ENCODE measurements around the gene ACTN4.

The ACTN4 gene

DNA sequence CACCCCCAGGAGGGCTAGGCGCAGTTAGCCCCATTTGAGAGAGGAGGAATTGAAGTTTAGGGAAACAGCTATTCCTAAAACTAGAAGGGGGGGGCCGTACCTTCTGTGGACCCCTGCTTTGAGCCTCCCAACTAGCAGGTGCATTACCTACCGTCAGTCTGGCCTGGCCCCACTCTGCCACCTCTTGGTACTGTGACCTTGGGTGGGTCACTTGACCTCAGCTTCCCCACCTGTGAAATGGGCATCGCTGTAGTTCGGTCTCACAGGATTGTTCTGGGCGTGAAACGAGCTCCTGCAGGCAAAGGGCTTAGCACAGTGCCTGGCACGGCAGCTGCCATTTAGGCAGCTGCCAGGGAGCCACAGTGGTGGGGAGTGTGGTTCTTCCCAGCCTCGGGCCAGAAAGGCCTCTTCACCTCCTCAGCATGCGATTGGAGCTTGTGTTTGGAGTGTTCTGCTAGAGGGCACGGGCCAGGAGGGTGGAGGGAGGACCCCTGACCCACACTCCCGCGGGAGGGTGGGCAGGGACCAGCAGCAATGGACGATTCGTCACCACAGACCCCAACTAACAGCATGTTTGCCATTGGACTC, 64.8 kb downstream of the ACTN4 start:
- DNase-seq, result no peak

DNA sequence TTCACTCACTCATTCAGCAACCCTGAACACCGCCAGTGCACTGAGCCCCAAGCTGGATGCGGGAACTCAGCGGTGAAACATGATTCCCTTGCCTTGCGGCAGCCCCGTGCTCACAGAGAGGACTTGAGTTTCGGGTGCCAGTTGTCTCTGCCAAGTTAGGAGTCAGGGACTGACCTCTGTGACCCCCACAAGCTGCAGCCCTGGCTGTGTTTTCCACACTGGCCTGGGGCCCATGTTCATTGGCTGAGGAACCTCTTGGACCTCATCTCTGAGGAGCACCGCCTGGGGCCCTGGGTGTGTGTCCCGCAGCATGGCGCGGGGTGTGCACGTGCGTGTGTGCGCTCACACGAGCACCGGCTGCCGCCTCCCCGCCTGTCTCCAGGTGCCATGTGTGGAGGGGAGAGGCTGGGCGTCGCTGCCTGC, 65.8 kb downstream of the ACTN4 start:
- DNase-seq, result no peak

DNA sequence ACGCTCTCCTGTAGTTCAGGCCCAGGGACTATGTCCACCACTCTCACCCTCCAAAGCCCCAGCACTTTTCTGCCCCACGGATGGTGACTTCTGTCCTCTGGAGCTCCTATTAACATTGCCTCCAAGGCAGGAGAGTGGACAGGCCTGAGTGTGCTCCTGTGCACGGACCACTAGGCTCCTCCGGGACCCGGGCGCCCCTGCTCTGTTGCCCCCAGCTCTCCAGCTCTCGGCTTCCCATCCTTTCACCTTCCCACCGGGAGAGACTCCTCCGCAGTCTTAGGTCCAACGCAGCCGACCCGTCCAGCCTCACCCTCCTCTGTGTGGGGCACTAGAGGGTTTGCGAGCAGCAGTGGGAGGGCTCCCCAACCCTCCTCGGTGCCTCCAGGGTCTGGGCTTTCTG, 66.4 kb downstream of the ACTN4 start:
- no peak for DNase-seq

DNA sequence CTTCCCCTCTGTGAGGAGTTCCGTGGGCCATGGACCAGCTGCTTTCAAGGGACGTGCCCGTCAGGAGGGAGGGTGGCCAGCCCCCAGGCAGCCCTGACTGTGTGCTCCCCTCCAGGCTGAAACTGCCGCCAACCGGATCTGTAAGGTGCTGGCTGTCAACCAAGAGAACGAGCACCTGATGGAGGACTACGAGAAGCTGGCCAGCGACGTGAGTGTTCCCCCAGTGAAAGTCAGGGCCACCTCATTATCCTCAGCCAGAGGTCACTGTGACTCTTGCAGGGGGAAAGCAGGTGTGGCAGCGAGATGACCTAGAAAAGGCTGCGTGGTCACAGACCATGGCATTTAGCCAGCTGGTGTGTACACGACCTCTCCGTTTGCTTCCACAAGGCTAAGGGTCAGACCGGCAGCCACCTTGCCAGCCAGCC, 66.9 kb downstream of the ACTN4 start:
- no peak for DNase-seq

DNA sequence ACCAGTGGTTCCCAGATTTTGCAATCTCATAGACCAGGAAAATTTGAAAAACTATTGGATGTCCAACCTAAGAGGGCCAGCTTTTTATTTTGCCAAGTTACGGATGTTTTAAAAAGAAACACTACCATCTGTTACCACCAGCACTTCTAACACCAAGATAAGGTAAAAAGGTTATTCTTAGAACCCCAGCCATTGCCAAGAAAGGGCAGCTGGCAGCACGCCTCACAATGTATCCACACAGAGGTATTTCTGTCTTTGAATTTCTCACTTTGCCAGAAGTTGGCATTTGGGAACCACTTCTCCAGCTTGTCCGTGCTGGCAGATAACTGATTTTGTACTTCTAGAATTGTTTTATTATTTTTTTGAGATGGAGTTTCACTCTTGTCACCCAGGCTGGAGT, 68.1 kb downstream of the ACTN4 start:
- no peak for DNase-seq

DNA sequence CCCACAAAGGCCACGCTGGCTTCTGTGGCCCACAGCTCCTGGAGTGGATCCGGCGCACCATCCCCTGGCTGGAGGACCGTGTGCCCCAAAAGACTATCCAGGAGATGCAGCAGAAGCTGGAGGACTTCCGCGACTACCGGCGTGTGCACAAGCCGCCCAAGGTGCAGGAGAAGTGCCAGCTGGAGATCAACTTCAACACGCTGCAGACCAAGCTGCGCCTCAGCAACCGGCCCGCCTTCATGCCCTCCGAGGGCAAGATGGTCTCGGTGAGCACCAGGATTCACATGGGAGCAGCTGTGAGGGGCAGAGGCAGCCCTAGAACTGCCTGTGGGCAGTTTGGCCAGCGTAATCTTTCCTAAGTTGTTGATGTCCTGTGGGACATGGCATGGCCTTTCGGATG, 69.6 kb downstream of the ACTN4 start:
- DNase-seq, result no peak

DNA sequence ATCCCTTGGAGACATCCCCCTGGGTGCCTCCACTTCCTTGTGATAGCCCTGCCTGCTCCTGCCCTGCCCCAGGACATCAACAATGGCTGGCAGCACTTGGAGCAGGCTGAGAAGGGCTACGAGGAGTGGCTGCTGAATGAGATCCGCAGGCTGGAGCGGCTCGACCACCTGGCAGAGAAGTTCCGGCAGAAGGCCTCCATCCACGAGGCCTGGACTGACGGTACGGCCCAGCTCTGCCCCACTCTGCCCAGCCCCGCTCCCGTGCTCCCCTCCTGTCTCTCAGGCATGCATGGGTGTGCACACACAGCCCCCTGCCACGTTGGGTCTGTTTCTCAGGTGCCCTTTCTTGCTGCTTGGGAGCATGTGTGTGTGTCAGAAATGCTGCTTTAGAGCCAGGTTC, 70.4 kb downstream of the ACTN4 start:
- no peak for DNase-seq

DNA sequence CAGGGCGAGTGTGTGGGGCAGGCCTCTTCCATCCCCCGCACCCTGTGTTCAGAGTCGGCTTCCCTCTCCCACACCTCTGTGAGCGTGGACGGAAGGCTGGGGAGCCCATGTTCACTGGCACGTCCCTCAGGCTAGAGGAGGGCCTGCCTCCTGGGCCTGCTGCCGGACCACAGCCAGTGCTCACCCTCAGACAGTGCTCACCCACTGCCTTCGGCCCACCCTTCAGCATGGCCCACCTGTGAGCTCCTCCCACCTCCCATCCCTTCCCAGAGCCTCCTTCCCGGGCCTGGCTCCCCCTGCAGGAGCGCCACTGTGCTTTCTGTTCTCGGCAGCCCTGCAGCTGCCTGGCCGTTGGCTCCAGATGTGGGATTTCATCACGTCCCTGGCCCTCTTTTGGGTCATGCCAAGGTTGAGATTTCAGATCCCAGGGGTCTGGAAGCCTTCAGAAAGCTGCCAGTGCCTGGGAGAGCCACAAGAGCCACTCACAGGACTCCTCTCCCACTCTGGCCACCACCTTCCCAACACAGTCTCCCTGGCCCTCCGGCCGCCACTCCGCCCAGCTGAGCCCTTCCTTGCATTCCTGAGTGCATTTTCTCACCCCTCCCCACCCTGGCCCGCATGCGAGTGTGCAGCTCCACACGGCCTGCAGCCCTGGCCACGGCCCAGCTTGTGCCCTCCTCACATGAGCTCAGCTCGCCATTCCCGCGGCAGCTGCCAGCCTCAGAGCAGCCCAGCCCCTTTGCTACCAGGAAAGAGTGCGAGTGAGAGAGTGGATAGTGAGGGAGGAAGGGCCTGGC, 71.5 kb downstream of the ACTN4 start:
- DNase-seq, result no peak

DNA sequence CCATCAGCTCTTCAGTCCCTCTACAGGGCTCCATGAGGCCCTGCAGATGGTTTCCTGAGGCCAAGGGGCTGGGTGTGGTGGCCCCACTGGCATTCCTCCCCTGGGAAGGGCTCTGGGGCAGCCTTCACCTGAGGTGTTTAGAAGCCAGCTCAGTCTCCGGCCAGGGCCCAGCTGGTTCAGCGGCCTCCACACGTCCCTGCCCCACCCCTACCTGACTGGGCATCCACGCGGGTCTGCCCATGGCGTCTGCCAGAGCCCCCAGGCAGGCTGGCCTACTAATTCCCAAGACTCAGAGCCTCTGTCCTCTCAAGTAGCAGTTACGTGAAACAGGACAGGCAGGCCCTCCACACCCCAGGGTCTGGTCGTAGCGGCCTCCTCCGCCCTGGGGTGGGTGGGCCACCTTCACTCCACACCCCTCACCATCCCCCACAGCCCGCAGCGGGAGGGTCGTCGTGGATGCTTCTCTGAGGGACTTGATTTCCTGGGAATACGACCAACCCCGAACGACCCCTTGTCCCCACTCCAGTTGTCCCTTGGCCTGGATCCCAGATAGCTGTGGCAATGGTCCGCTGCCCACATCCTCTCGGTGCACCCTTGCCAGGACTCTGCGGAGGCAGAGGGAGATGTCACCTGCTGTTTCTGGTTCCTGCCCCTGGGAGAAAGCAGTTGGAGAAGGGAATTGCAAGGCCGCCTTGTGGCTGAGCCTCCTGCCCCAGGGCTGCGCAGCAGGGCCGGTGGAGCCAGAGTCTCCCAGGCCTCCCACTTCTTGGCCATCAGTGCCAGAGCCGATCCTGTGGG, 72.5 kb downstream of the ACTN4 start:
- no peak for DNase-seq

DNA sequence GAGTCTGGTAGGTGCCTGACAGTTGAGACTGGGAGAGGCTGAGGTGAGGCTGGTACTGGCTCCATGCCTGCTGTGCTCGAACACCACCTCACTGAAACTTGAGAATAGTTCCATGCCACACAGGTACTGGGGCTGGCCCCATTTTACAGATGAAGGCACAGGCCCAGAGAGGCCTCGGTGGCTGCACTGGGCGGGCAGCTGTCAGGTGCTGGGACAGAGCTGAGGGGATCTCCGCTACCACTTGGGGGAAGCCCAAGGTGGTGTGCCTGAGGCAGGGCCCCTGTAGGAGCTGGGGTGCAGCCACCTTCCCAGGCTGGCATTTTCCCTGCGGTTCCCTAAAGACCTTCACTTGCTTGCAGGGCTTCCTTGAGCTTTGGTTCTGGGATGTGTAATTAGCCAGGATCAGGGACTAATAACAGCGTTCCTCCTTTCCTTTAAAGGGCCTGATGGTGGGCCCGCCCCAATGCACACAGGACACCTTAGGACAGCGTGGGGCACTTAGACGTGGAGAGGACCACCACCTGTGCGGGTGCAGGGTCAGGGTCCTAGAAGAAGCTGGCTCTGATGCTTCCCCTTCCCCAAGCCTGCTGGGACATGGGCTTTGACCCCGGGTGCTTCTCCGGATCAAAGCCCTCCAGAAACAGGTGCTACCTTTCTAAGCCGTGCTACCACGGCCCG, 73.2 kb downstream of the ACTN4 start:
- DNase-seq, result no peak

DNA sequence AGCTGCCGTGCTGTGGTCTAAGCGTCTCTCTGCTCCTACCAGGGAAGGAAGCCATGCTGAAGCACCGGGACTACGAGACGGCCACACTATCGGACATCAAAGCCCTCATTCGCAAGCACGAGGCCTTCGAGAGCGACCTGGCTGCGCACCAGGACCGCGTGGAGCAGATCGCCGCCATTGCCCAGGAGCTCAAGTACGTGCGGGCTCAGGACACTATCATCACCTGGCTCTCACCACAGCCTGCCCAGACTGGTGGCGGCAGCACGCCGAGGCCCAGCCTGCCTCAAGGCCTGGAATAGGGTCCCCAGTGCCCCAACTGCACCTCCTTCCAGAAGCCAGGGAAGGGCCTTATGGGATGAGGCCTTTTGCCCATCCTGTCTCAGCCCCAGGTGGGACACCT, 74.0 kb downstream of the ACTN4 start:
- no peak for DNase-seq

DNA sequence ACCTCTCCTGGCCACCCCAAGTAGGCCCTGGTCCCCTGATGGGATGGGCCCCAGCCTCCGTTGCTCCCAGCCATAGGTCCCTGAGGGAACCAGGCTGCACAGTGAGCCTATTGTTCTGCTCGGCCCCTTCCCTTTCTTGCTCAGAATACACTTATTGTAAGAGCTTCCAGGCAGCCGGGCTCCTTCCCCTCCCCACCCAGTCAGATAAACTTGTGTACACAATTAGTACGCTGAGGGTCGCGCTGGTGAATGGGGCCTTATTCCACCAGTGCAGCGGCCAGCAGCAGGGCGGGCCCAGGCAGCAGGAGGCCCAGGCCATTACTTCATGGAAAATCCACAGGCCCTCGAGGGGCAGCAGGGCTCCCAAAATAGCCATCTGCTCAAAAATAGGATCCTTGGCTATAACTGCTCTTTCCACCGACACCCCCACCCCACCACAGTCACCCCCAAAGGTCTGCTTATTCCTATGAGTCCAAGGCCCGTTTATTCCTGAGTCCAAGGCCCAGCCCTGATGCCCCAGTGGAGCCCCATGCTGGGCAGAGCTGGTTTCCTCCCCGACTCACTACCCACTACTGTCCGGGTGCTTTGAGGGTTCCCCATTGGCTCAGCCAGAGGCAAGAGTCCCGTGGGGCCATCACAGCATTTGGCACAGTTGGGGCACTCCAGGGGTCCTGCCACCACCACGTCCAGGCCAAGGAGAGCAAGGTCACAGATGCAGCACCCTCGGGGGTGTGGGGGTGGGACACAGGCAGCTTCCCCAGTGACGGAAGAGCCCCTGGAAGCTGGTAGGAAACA, 74.7 kb downstream of the ACTN4 start:
- DNase-seq, result no peak

DNA sequence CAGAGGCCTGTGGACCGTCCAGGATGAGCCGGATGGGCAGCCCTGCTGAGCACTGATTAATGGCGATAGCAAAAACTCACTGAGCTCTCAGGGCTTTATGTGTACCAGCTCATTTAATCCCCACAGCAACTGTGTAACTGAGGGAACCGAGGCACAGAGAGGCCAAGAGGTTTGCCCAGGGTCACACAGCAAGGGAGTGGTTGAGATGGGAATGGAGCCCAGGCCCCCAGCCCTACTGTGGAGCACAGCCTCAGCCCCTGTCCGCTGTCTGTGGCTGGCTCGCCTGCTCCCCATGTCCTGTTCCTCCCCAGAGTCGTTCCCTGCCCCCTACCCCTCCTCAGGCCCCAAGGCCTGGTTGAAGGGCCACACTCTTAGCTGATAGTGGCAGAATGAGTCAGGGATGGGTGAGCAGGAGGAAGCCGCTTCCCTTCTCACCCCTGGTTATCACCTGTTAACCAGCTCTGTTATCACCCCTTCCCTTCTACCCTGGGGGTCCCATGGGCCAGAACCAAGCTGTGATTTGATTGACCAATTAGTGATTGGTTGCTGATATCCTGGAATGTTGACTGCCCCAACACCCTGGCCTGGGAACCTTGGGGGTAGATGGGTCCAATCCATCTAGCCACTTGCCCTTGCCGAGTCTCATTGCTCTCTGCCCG, 75.6 kb downstream of the ACTN4 start:
- no peak for DNase-seq

DNA sequence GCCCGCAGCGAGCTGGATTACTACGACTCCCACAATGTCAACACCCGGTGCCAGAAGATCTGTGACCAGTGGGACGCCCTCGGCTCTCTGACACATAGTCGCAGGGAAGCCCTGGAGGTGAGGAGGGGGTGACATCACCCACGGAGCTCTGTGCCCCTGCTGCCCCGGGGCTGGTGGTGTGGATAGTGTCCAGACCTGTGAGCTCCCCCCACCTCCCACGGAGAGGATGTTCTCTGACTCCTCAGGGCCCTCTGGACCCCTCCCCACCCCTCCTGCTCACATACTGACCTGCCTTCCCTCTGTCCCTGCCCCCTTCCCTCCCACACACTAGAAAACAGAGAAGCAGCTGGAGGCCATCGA, 76.1 kb downstream of the ACTN4 start:
- no peak for DNase-seq

DNA sequence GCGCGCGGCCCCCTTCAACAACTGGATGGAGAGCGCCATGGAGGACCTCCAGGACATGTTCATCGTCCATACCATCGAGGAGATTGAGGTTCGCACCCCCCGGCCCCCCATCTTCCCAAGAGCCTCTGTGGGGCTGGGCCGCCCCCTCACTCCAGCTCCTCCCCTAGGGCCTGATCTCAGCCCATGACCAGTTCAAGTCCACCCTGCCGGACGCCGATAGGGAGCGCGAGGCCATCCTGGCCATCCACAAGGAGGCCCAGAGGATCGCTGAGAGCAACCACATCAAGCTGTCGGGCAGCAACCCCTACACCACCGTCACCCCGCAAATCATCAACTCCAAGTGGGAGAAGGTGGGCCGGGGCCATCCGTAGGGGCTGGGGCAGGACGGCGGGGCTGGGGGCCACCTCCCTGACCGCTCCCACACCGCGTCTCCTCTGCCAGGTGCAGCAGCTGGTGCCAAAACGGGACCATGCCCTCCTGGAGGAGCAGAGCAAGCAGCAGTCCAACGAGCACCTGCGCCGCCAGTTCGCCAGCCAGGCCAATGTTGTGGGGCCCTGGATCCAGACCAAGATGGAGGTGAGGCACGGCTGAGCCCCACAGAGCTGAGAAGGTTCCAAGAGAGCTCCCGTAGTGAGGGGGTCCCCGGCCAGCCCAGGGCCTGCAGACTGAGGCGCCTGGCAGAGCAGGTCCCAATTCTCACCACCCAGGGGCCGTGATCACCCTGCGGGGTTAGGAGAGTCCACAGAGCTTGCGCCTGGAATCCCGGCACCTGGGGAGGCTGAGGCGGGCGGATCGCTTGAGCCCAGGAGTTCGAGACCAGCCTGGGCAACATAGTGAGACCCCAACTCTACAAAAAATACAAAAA, 76.8 kb downstream of the ACTN4 start:
- DNase-seq, result no peak

DNA sequence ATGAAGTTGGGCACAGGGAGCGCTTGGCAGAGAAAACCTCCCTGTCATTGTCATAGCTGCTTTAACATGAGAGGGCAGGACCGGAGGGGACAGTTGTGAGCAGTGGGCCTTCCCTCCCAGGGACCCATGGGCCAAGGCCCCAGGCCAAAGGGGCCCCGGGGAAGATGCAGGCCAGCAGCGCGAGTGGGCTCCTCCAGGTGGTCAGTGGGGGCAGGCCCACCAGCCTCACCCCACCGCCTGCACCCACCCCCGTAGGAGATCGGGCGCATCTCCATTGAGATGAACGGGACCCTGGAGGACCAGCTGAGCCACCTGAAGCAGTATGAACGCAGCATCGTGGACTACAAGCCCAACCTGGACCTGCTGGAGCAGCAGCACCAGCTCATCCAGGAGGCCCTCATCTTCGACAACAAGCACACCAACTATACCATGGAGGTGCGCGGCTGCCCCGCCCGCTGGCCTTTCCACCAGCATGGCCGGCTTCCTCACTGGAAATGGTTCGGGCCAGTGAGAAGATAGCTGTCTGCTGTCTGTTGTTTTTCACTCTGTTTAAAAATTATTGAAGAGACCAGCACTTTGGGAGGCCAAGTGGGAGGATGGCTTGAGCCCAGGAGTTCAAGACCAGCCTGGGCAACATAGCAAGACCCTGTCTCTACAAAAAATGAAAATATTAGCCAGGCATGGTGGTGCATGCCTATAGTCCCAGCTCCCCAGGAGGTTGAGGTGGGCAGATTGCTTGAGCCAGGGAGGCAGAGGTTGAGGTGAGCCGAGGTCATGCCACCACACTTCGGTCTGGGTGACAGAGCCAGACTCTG, 78.2 kb downstream of the ACTN4 start:
- no peak for DNase-seq

DNA sequence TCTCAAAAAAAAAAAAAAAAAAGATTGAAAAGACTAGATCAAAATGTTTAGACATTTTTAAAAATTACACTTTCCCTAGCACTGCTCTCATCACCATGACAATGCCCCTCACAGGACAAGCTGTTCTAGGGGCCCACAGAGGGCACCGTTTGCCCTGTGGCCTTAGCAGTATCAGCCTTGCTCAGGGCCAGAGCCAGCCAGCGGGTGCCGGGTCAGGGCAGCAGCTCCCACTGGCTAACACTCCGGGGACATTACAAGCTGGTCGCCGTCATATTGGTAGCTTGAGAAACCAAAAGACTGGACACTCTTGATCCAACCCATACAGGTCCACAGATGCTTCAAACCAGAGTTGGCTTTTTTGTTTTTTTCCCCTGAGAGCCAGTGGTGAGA, 78.8 kb downstream of the ACTN4 start:
- no peak for DNase-seq

DNA sequence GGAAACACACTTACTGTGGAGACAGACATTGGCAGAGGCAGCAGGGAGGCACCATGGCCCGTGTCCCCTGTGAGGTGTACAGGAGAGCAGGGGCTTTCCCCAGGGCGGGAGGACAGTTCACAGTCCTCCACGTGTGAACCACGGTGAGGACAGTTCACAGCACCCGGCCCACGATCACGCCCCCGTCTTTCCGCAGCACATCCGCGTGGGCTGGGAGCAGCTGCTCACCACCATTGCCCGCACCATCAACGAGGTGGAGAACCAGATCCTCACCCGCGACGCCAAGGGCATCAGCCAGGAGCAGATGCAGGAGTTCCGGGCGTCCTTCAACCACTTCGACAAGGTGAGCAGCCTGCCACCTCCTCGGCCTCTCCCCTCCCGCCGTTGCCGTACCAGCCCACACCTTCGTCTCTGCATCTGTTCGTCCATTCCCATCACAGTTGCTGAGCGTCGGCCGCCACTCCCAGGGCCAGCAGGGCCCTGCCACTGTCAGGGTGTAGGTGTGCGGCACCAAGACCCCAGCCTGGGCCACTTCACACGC, 79.4 kb downstream of the ACTN4 start:
- peak; percentile 30 to 39 for DNase-seq

DNA sequence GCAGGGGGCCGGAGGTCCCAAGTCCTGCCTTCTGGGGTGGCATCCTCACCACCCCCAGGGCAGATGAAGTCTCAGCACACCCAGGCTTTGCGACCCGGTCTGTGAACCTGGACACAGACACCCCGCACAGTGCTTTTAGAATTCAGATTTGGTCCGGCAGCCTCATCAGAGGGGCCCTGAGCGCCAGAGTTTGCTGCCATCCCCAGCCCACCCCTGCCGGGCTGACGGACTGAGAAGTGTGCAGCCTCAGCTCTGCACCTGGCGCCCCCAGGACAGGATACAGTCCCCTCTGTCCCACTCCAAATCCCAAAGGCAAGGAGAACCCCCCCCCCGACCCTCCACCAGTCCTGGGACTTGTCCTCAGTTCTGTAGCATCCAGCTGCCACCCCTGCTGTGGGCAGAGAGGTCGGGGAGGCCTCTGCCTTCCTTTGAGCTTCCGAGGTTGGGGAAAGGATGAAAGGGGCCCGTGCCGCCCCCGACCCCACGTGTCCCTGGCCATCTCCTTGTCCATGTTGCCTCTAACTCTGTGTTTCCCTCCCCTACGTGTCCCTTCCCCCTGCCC, 79.9 kb downstream of the ACTN4 start:
- DNase-seq, result no peak
